GM18951 (cell line): ENCODE results near the gene SPINK1.

Source experiments
- POLR2A ChIP-seq: IDR thresholded peaks from 4 replicates; pipeline ENCODE4 v1.6.1; 2011; ENCODE audit warnings: mild to moderate bottlenecking; ENCODE audit not compliant: insufficient read length, insufficient read depth; ENCODE audit errors: extremely low read depth
- in situ Hi-C: fragments of 300-500 bp; cut with MboI; formaldehyde crosslinking; loops from one replicate; pipeline ENCODE4 v1.12.0; 2022; ENCODE audit warnings: low sequenced_read_pairs, mixed read lengths, inconsistent platforms; ENCODE audit not compliant: unreplicated experiment

SPINK1 gene

DNA sequence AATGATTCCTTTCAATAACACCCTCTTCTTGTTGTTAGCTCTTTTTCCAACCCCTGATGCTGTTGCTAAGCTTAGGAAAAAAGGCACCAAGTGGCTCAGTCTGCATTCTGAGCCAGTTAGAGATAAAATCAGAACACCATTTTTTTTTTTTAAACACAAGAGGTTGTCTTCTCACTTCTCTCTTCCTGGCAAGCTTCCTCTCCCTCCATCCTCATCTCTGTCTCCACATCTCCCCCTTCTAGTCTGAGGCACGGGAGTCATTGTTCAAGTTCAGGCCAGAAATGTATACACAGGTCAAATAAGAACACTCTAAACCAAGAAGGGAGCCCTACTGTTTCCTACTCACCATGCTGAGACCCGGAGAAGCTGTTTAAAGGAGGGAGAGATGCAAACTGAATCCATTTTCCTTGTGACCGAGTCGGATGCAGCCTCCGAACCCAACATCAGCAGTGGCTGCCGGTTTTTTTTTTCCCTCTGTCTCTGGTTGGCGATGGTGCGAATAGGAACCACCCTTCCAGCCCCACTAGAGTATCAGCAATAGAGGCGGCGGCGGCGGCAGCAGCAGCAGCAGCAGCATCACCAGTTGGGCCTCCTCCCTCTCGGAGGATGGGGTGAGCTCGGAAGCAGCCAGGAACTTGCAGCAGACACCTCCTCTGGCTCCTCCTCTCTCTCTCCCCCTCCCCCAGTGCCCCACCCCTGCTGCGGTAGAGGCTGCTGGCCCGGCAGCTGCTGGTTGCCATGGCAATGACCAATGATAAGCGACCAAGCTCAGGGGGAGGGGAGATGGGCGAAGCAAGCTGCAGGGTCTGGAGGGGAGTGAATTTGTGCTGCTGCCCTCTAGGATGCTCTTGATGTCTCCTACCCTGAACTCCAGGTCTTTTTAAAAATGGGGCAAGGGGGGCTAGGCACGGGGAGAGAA, 49.1 kb downstream of the SPINK1 start, which contains the start of gene JAKMIP2:
JAKMIP2 (minus strand) TSS at position 619 of the 919 bp plus-strand sequence. CDS start 110,922 bp downstream, outside the sequence.
- no peak for TF ChIP-seq POLR2A
- in situ Hi-C loops, result no loop called here

DNA sequence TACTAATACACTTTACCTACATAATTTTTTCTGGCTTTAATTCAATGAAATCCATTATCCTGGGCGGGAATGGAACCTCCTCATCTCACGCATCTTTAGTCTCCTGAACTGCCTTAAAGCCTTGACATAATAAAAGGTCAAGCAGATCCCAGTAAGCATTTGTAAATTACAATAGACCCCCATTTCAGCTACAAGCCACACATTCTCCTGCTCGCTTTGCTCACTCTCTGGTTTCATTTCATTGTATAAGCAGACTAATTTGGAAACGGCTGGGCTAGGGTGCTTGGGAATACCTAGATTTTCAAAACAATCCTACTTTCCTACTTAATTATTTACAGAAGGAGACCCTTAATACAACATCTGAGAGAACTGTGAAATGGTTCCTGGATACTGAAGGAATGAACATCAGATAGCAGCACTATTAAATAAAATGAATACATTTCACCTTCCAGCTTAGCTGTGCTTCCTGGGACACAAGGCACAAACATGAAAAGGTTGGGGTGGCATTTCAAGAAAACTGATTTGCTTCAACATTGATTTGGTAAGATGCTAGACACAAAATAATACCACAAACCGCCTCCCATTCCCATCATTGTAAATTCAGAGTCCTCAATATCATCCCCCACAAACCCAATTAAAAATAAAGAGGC, 50.4 kb downstream of the SPINK1 start:
- no peak for TF ChIP-seq POLR2A
- in situ Hi-C loops, result no loop called here

DNA sequence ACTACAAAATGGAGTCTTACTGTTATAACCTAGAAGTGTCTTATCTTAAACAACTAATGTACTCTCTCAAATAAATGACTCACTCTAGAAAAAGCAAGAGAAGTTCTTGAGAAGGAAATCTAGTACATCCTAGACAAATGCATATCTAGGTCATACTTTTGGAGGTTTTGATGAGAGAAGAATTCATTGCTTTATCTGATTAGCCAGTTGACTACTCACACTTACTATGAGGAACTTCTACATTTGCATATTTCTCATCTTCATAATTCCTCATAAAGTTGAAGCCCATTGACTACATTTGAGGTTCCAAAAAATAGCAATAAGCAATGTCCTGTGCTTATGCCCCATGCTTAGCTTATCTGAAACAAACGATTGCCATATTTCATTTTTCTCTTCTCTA, 51.8 kb downstream of the SPINK1 start:
- TF ChIP-seq POLR2A, result no peak
- in situ Hi-C loops, result no loop called here

- in situ Hi-C loops, result no loop called here
- TF ChIP-seq POLR2A, result no peak
Measured at GRCh38 chr5:147776989-147777388, 54.5 kb downstream of the SPINK1 start.
